ENCODE results near the gene C1QTNF3. TPM values are rescaled to one million over a fixed set of nuclear protein-coding genes. Genes with fewer than 3 reads are reported as not detected.
"Not testable (repeated sequence)": the region's sequence is repeated elsewhere in the genome, so short reads cannot be mapped to it uniquely, and the experiment has no call there.

Gene C1QTNF3
- polyA plus RNA-seq, 1 experiment: 1.2 TPM

GRCh38 chr5:34031966-34032365 is 11.0 kb downstream of the C1QTNF3 start:
- no peaks in the 10 kb centered on the region for H3K27me3 ChIP-seq (ENCODE audit: control insufficient read depth, insufficient read depth, low read length)
- ChIA-PET POLR2A (no interaction called here), CTCF (interaction anchor here (1.3 kb wide), 1 partner anchor 33 kb away, joined by 3 read pairs; no protein-coding TSS in a partner anchor)

GRCh38 chr5:34031117-34031516 is 11.9 kb downstream of the C1QTNF3 start:
- Histone ChIP-seq H3K9me3 (ENCODE audit: control insufficient read depth, insufficient read depth, low read length) (no peaks in the 10 kb centered on the region), H3K4me3 (ENCODE audit: low read depth, low read length) (no peak overlapping the region), H3K27ac (ENCODE audit: low read depth, low read length) (no peak overlapping the region), H3K27me3 (ENCODE audit: control insufficient read depth, insufficient read depth, low read length) (no peaks in the 10 kb centered on the region)
- CTCF ChIA-PET: interaction anchor here (1.3 kb wide), 1 partner anchor 32 kb away, joined by 3 read pairs; no protein-coding TSS in a partner anchor
- TF ChIP-seq, protein P1, sequence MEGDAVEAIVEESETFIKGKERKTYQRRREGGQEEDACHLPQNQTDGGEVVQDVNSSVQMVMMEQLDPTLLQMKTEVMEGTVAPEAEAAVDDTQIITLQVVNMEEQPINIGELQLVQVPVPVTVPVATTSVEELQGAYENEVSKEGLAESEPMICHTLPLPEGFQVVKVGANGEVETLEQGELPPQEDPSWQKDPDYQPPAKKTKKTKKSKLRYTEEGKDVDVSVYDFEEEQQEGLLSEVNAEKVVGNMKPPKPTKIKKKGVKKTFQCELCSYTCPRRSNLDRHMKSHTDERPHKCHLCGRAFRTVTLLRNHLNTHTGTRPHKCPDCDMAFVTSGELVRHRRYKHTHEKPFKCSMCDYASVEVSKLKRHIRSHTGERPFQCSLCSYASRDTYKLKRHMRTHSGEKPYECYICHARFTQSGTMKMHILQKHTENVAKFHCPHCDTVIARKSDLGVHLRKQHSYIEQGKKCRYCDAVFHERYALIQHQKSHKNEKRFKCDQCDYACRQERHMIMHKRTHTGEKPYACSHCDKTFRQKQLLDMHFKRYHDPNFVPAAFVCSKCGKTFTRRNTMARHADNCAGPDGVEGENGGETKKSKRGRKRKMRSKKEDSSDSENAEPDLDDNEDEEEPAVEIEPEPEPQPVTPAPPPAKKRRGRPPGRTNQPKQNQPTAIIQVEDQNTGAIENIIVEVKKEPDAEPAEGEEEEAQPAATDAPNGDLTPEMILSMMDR (IDR thresholded peaks at IDR 0.05; ENCODE audit: low read depth, low read length): no peak
- DNase-seq (ENCODE audit: low read depth, low spot score): no peak
- POLR2A ChIA-PET: no interaction called here

More at GRCh38 chr5:34031966-34032365, 11.0 kb downstream of the C1QTNF3 start:
- TF ChIP-seq, protein P1 (IDR thresholded peaks at IDR 0.05; ENCODE audit: low read depth, low read length): no peak
- no peak overlapping the region for H3K4me3 ChIP-seq (ENCODE audit: low read depth, low read length)
- H3K27ac ChIP-seq (ENCODE audit: low read depth, low read length): no peak overlapping the region
- DNase-seq (ENCODE audit: low read depth, low spot score): no peak
- no peaks in the 10 kb centered on the region for H3K9me3 ChIP-seq (ENCODE audit: control insufficient read depth, insufficient read depth, low read length)

DNA sequence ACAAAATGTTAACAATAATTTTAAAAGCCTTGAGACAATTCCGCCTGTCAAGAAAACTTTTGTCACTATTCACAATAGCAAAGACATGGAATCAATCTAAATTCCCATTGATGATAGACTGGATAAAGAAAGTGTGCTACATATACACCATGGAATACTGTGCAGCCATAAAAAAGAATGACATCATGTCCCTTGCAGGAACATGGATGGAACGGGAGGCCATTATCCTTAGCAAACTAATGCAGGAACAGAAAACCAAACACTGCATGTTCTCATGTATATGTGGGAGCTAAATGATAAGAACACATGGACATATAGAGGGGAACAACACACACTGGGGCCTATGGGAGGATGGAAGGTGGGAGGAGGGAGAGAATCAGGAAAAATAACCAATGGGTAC is 12.4 kb downstream of the C1QTNF3 start:
- POLR2A ChIA-PET; H3K9me3 ChIP-seq (ENCODE audit: control insufficient read depth, insufficient read depth, low read length): not testable (repeated sequence)

DNA sequence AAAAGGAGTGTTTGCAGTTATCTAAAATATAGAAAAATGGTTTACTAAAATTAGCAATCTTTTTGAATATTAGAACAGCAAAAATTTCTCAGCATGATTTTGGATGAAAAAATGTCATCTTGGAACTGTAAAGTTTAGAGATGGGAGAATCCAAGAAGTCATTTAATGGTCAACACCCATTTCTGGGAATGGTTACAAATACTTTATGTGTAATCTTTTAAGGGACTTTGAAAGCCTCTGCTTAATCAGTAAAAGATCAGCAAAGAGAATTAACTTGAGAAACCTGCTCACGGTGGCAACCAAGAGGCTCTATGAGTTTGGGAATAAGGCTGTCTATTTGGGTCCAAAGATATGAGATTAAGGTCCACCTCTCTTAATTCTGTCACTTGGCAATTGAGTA is 13.0 kb downstream of the C1QTNF3 start:
- TF ChIP-seq, protein P1 (IDR thresholded peaks at IDR 0.05; ENCODE audit: low read depth, low read length): no peak
- Histone ChIP-seq H3K27ac (ENCODE audit: low read depth, low read length) (no peak overlapping the region), H3K27me3 (ENCODE audit: control insufficient read depth, insufficient read depth, low read length) (no peaks in the 10 kb centered on the region), H3K9me3 (ENCODE audit: control insufficient read depth, insufficient read depth, low read length) (no peaks in the 10 kb centered on the region), H3K4me3 (ENCODE audit: low read depth, low read length) (no peak overlapping the region)
- no peak for DNase-seq (ENCODE audit: low read depth, low spot score)
- POLR2A ChIA-PET: no interaction called here
- CTCF ChIA-PET: no interaction called here

More for the DNA sequence above, 12.4 kb downstream of the C1QTNF3 start:
- H3K4me3 ChIP-seq (ENCODE audit: low read depth, low read length); H3K27me3 ChIP-seq (ENCODE audit: control insufficient read depth, insufficient read depth, low read length); H3K27ac ChIP-seq (ENCODE audit: low read depth, low read length); CTCF ChIA-PET; DNase-seq (ENCODE audit: low read depth, low spot score): not testable (repeated sequence)

DNA sequence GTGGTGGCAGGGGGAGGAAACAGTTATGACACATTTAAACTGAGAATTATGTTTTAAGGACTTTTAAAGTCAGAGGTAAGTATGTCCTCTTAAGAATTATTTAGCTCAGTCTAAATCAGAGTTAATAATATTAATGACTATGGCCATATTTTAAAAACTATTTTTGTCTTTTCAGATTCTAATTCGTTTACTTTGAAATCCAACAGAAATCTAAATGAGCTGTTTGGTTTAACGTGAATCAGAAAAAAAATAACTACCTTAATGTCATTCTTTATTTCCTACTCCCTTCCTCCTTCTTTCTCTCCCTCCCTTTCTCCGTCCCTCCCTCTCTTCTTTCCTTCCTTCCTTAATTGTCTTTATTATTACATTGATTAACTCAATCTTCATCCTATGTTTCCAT is 14.7 kb downstream of the C1QTNF3 start:
- no peak overlapping the region for H3K4me3 ChIP-seq (ENCODE audit: low read depth, low read length)
- no peak overlapping the region for H3K27ac ChIP-seq (ENCODE audit: low read depth, low read length)
- ChIA-PET CTCF (interaction anchor here (1.0 kb wide), 1 partner anchor 31 kb away, joined by 3 read pairs; no protein-coding TSS in a partner anchor), POLR2A (no interaction called here)
- TF ChIP-seq, protein P1 (IDR thresholded peaks at IDR 0.05; ENCODE audit: low read depth, low read length): no peak
- H3K9me3 ChIP-seq (ENCODE audit: control insufficient read depth, insufficient read depth, low read length): no peaks in the 10 kb centered on the region
- H3K27me3 ChIP-seq (ENCODE audit: control insufficient read depth, insufficient read depth, low read length): no peaks in the 10 kb centered on the region
- DNase-seq (ENCODE audit: low read depth, low spot score): no peak
